Keratinocyte (primary cell): Measurements from ENCODE around the gene PTMA. TPM values are rescaled to one million over a fixed set of nuclear protein-coding genes. Genes with fewer than 3 reads are reported as not detected.

Experiments
- DNase-seq: peaks from one replicate; pipeline ENCODE4 v3.0.0-alpha.2; 2011; ENCODE audit warnings: low read depth, missing footprints, low spot score
- FAIRE-seq: peaks from 2 replicates; lab custom pipeline; 2011; peaks lifted over from hg19 to GRCh38; lab: Jason Lieb, UNC
- H2AFZ ChIP-seq: 2 replicates; pipeline ENCODE4 v1.6.0; 2012; ENCODE audit warnings: low read length, control low read depth, inconsistent platforms; ENCODE audit not compliant: control insufficient read depth
- H3K27ac ChIP-seq: 2 replicates; pipeline ENCODE4 v1.5.1; 2011; ENCODE audit warnings: low read length; ENCODE audit not compliant: control insufficient read depth, insufficient read depth
- H3K27me3 ChIP-seq: 3 replicates; pipeline ENCODE4 v1.6.0; 2011; ENCODE audit warnings: low read length; ENCODE audit not compliant: control insufficient read depth, insufficient read depth; ENCODE audit errors: extremely low read depth
- H3K36me3 ChIP-seq, 2 experiments: 2 replicates in 1 of 2; 3 replicates in 1 of 2; pipeline ENCODE4 v1.5.1; 2011; ENCODE audit warnings: low read length in 2 of 2, mild to moderate bottlenecking in 1 of 2; ENCODE audit not compliant: control insufficient read depth in 2 of 2, insufficient read depth in 2 of 2; ENCODE audit errors: extremely low read depth in 1 of 2
- H3K4me1 ChIP-seq: 3 replicates; pipeline ENCODE4 v1.5.1; 2011; ENCODE audit warnings: low read length; ENCODE audit not compliant: control insufficient read depth, insufficient read depth; ENCODE audit errors: extremely low read depth
- H3K4me2 ChIP-seq: 3 replicates; pipeline ENCODE4 v1.6.0; 2011; ENCODE audit warnings: low read depth, low read length; ENCODE audit not compliant: control insufficient read depth, insufficient read depth; ENCODE audit errors: extremely low read depth
- H3K4me3 ChIP-seq, 3 experiments: fragments of 200-600 bp in 1 of 3; sonication (generic) in 1 of 3; 2 replicates in 2 of 3; 3 replicates in 1 of 3; pipeline ENCODE4 v1.5.1; 2011 to 2016; ENCODE audit warnings: low read length in 3 of 3, mild to moderate bottlenecking in 3 of 3, control low read depth in 2 of 3, inconsistent platforms in 1 of 3, low read depth in 1 of 3, mixed read lengths in 1 of 3, mixed run types in 1 of 3, moderate library complexity in 1 of 3; ENCODE audit not compliant: control insufficient read depth in 2 of 3, insufficient read depth in 2 of 3; ENCODE audit errors: extremely low read depth in 1 of 3
- H3K79me2 ChIP-seq: 2 replicates; pipeline ENCODE4 v1.6.0; 2012; ENCODE audit warnings: low read length; ENCODE audit not compliant: control insufficient read depth, insufficient read depth
- H3K9ac ChIP-seq: 3 replicates; pipeline ENCODE4 v1.6.0; 2011; ENCODE audit warnings: low read length; ENCODE audit not compliant: control insufficient read depth, insufficient read depth; ENCODE audit errors: extremely low read depth
- H3K9me1 ChIP-seq: 3 replicates; pipeline ENCODE4 v1.6.0; 2011; ENCODE audit warnings: low read length; ENCODE audit not compliant: control insufficient read depth, insufficient read depth; ENCODE audit errors: extremely low read depth
- H3K9me3 ChIP-seq: 2 replicates; pipeline ENCODE4 v1.5.1; 2012; ENCODE audit warnings: low read depth, low read length; ENCODE audit not compliant: control insufficient read depth
- H4K20me1 ChIP-seq: 3 replicates; pipeline ENCODE4 v1.6.0; 2011; ENCODE audit warnings: low read length; ENCODE audit not compliant: control insufficient read depth, insufficient read depth; ENCODE audit errors: extremely low read depth
- CTCF ChIP-seq, 3 experiments: IDR thresholded peaks in 1 of 3; conservative IDR thresholded peaks in 1 of 3; optimal IDR thresholded peaks in 1 of 3; 2 replicates in 2 of 3; 3 replicates in 1 of 3; pipeline versions ENCODE3 to v1.5.1; 2011; ENCODE audit warnings: low read length in 3 of 3, mild to moderate bottlenecking in 3 of 3, moderate library complexity in 2 of 3, control low read depth in 1 of 3, inconsistent platforms in 1 of 3; ENCODE audit not compliant: insufficient read depth in 2 of 3; ENCODE audit errors: extremely low read depth in 1 of 3
- EZH2 ChIP-seq: IDR thresholded peaks from one replicate; pipeline ENCODE4 v1.6.1; 2012; ENCODE audit warnings: inconsistent platforms, mild to moderate bottlenecking, low read length, moderate library complexity
- dilution Hi-C: fragments of 300-500 bp; cut with MboI; formaldehyde crosslinking; loops from one replicate; pipeline ENCODE4 v1.7.0; 2020; ENCODE audit warnings: low sequenced_read_pairs; ENCODE audit not compliant: extremely low pct_ligation_motif_present
- polyA plus RNA-seq, 5 experiments: library from polyadenylated mRNA; depleted of rRNA in 3 of 5; stranded (reverse) in 3 of 5; stranded (forward) in 1 of 5; unstranded in 1 of 5; fragments of >200 nt; gene quantifications; 1 replicate in 1 of 5; 2 replicates in 3 of 5; 3 replicates in 1 of 5; pipeline versions ENCODE4 v1.2.1 to v1.2.3, GENCODE V29; 2011 to 2012; ENCODE audit warnings: missing spikeins in 2 of 5, low read depth in 1 of 5, low replicate concordance in 1 of 5

PTMA gene
- polyA plus RNA-seq, 1 donor (not counting 4 experiments of a cell fraction or from before 2014, with no cell fraction given): 598 TPM

GRCh38 chr2:231696004-231696367 is 12.3 kb upstream of the PTMA start:
- H3K27me3 ChIP-seq: no peaks in the 10 kb centered on the region
- no peaks in the 10 kb centered on the region for H3K79me2 ChIP-seq
- H3K9me1 ChIP-seq: no peaks in the 10 kb centered on the region
- H3K4me2 ChIP-seq: no peak overlapping the region
- no peaks in the 10 kb centered on the region for H4K20me1 ChIP-seq
- FAIRE-seq (no peak), DNase-seq (no peak)
- TF ChIP-seq CTCF (optimal IDR thresholded peaks at IDR 0.05 in 1 of 3, IDR thresholded peaks at IDR 0.05 in 1 of 3, conservative IDR thresholded peaks at IDR 0.05 in 1 of 3; ENCODE audit: extremely low read depth in 1 of 3, insufficient read depth in 2 of 3, low read length in 3 of 3): no peak
- no peak for TF ChIP-seq EZH2
- H3K27ac ChIP-seq: no peak overlapping the region
- no peak overlapping the region for H3K4me3 ChIP-seq
- no peaks in the 10 kb centered on the region for H3K9me3 ChIP-seq
- no peaks in the 10 kb centered on the region for H3K4me1 ChIP-seq
- no peaks in the 10 kb centered on the region for H3K36me3 ChIP-seq
- no peak overlapping the region for H3K9ac ChIP-seq
- no peak overlapping the region for H2AFZ ChIP-seq
- dilution Hi-C loops: no loop called here

- Histone ChIP-seq H3K79me2 (no peaks in the 10 kb centered on the region), H3K4me3 (no peak overlapping the region), H3K9ac (no peak overlapping the region), H3K36me3 (no peaks in the 10 kb centered on the region), H3K4me1 (peaks cover 12% of the 10 kb centered on the region), H3K27ac (no peak overlapping the region), H3K9me1 (no peaks in the 10 kb centered on the region), H3K9me3 (no peaks in the 10 kb centered on the region), H2AFZ (no peak overlapping the region), H3K27me3 (no peaks in the 10 kb centered on the region), H4K20me1 (no peaks in the 10 kb centered on the region), H3K4me2 (no peak overlapping the region)
- dilution Hi-C loops: no loop called here
- FAIRE-seq: no peak
- TF ChIP-seq EZH2 (no peak), CTCF (optimal IDR thresholded peaks at IDR 0.05 in 1 of 3, IDR thresholded peaks at IDR 0.05 in 1 of 3, conservative IDR thresholded peaks at IDR 0.05 in 1 of 3; ENCODE audit: extremely low read depth in 1 of 3, insufficient read depth in 2 of 3, low read length in 3 of 3) (no peak)
- no peak for DNase-seq
Observed at GRCh38 chr2:231699006-231699405, 9.3 kb upstream of the PTMA start.
